PC-3 (cell line): ENCODE measurements around the gene RABGAP1L. TPM values are rescaled to one million over a fixed set of nuclear protein-coding genes. Genes with fewer than 3 reads are reported as not detected.

Experiments
- ATAC-seq: fragments of 200-7000 bp; cut with Tn5 transposase; 2 replicates; pipeline ENCODE4 v1.9.1; 2020; ENCODE audit warnings: mild to moderate bottlenecking, moderate library complexity
- BruUV-seq: library from RNA; stranded (reverse); fragments of 400-500 nt; replicated peaks from 2 replicates; lab custom pipeline; 2021; lab: Mats Ljungman, UMichigan
- CTCF ChIA-PET: fragments of 300-600 bp; sonication (Branson Sonifier 250); formaldehyde crosslinking; loops from one replicate; lab custom pipeline; 2022; ENCODE audit warnings: antibody characterized with exemption; lab: Charles Lee
- POLR2A ChIA-PET: fragments of 300-600 bp; sonication (Branson Sonifier 250); formaldehyde crosslinking; loops from one replicate; lab custom pipeline; 2022; ENCODE audit warnings: antibody characterized with exemption; ENCODE audit not compliant: unreplicated experiment; lab: Charles Lee
- DNase-seq: peaks from one replicate; pipeline ENCODE4 v3.0.0-alpha.2; 2015
- H2AFZ ChIP-seq: fragments of 300-600 bp; sonication (generic); 2 replicates; pipeline ENCODE4 v1.6.0; 2016; ENCODE audit warnings: antibody characterized with exemption, low read length
- H3F3A ChIP-seq: fragments of 300-600 bp; sonication (generic); one replicate; pipeline ENCODE4 v1.6.0; 2017; ENCODE audit warnings: antibody characterized with exemption, low read length, control low read depth, mild to moderate bottlenecking; ENCODE audit not compliant: unreplicated experiment
- H3K27ac ChIP-seq: fragments of 300-600 bp; sonication (generic); 2 replicates; pipeline ENCODE4 v1.5.1; 2016; ENCODE audit warnings: mild to moderate bottlenecking, low read length
- H3K27me3 ChIP-seq: fragments of 300-600 bp; sonication (generic); 2 replicates; pipeline ENCODE4 v1.6.1; 2016; ENCODE audit warnings: low read length, mixed read lengths
- H3K36me3 ChIP-seq: fragments of 300-600 bp; sonication (generic); 2 replicates; pipeline ENCODE4 v1.6.1; 2016; ENCODE audit warnings: low read depth, mixed run types, low read length, mixed read lengths
- H3K4me1 ChIP-seq: fragments of 300-600 bp; sonication (generic); 2 replicates; pipeline ENCODE4 v1.5.1; 2016; ENCODE audit warnings: low read length; ENCODE audit not compliant: insufficient read depth
- H3K4me2 ChIP-seq: fragments of 300-600 bp; sonication (generic); 2 replicates; pipeline ENCODE4 v1.6.0; 2016; ENCODE audit warnings: low read length
- H3K4me3 ChIP-seq: fragments of 300-600 bp; sonication (generic); 2 replicates; pipeline ENCODE4 v1.5.1; 2016; ENCODE audit warnings: mild to moderate bottlenecking, low read length, mixed read lengths
- H3K79me2 ChIP-seq: fragments of 300-600 bp; sonication (generic); 2 replicates; pipeline ENCODE4 v1.6.1; 2017; ENCODE audit warnings: low read length, mixed read lengths
- H3K9ac ChIP-seq: fragments of 300-600 bp; sonication (generic); 2 replicates; pipeline ENCODE4 v1.6.0; 2016; ENCODE audit warnings: mild to moderate bottlenecking, low read length
- H3K9me2 ChIP-seq: fragments of 300-600 bp; sonication (generic); replicated peaks from 2 replicates; pipeline ENCODE4 v1.6.1; 2016; ENCODE audit warnings: mixed run types, low read length, mixed read lengths
- H3K9me3 ChIP-seq: fragments of 300-600 bp; sonication (generic); 2 replicates; pipeline ENCODE4 v1.6.1; 2016; ENCODE audit warnings: low read length, mixed read lengths
- H4K20me1 ChIP-seq: fragments of 300-600 bp; sonication (generic); 2 replicates; pipeline ENCODE4 v1.6.1; 2016; ENCODE audit warnings: low read length, mixed read lengths
- CTCF ChIP-seq: fragments of 300-600 bp; sonication (generic); conservative IDR thresholded peaks from 2 replicates; pipeline ENCODE4 v1.5.1; 2017; ENCODE audit warnings: antibody characterized with exemption, low read depth, mild to moderate bottlenecking, low read length
- EZH2 ChIP-seq: fragments of 300-600 bp; sonication (generic); IDR thresholded peaks from one replicate; pipeline ENCODE4 v1.6.1; 2017; ENCODE audit warnings: antibody characterized with exemption, mild to moderate bottlenecking, low read length; ENCODE audit not compliant: unreplicated experiment
- EZH2phosphoT487 ChIP-seq: fragments of 300-600 bp; sonication (generic); IDR thresholded peaks from 2 replicates; pipeline ENCODE4 v1.6.1; 2018; ENCODE audit warnings: mild to moderate bottlenecking, antibody characterized with exemption, low read length, borderline replicate concordance
- intact Hi-C: fragments of 100-400 bp; cut with micrococcal nuclease; formaldehyde crosslinking; loops from 2 replicates; pipeline ENCODE4 v1.9.0; 2023
- total RNA-seq: library from RNA; depleted of rRNA; stranded (reverse); fragments of >200 nt; gene quantifications from 2 replicates; pipeline ENCODE4 v1.2.3, GENCODE V29; 2014

Gene RABGAP1L
- total RNA-seq, 1 experiment from 2014 or later = 24.4 TPM

DNA sequence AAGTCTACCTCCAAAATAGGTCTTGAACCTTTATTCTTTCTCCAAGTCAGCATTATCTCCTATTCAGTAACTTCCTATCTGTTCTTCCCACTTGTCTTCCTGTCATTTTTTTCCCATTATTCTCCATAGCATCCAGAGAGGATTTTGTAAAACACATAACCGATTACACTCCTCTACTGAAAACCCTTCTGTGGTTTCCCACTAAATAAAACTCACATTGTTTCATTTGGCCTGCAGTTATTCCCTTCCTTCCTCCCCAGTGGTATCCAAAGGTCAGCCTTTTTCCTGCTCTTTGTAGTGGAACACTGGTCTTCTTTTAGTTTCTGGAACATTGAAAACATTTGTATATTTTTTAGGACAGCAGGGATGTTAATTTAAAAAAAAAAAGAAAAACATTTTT lies 554.5 kb downstream of the RABGAP1L start:
- H3K9me3 ChIP-seq = no peaks in the 10 kb centered on the region
- H4K20me1 ChIP-seq = no peaks in the 10 kb centered on the region
- intact Hi-C loops = no loop called here
- ChIA-PET CTCF (no interaction called here), POLR2A (no interaction called here)
- H3K4me3 ChIP-seq = no peak overlapping the region
- H3K27ac ChIP-seq = no peak overlapping the region
- ATAC-seq = no peak
- BruUV-seq = no TSS peak
- no peak overlapping the region for H3K9ac ChIP-seq
- H3F3A ChIP-seq = no peaks in the 10 kb centered on the region
- no peaks in the 10 kb centered on the region for H3K4me1 ChIP-seq
- H3K4me2 ChIP-seq = no peak overlapping the region
- H3K79me2 ChIP-seq = no peaks in the 10 kb centered on the region
- no peak for DNase-seq
- H3K36me3 ChIP-seq = no peaks in the 10 kb centered on the region
- no peaks in the 10 kb centered on the region for H3K9me2 ChIP-seq
- H2AFZ ChIP-seq = no peak overlapping the region
- H3K27me3 ChIP-seq = no peaks in the 10 kb centered on the region
- TF ChIP-seq EZH2 (no peak), EZH2phosphoT487 (no peak)

GRCh38 chr1:174719194-174719593 lies 559.9 kb downstream of the RABGAP1L start:
- Histone ChIP-seq H3K9me2 (no peaks in the 10 kb centered on the region), H3K36me3 (no peaks in the 10 kb centered on the region), H3K4me2 (no peak overlapping the region), H3K4me3 (no peak overlapping the region), H4K20me1 (no peaks in the 10 kb centered on the region), H3K27ac (no peak overlapping the region), H3K27me3 (no peaks in the 10 kb centered on the region), H3K9ac (no peak overlapping the region), H2AFZ (no peak overlapping the region), H3K9me3 (no peaks in the 10 kb centered on the region), H3K4me1 (no peaks in the 10 kb centered on the region), H3K79me2 (no peaks in the 10 kb centered on the region), H3F3A (no peaks in the 10 kb centered on the region)
- ATAC-seq = no peak
- POLR2A ChIA-PET = no interaction called here
- TF ChIP-seq EZH2 = no peak
- TF ChIP-seq CTCF = no peak
- no peak for TF ChIP-seq EZH2phosphoT487
- CTCF ChIA-PET = no interaction called here
- no TSS peak for BruUV-seq
- no peak for DNase-seq
- intact Hi-C loops = no loop called here

GRCh38 chr1:174720618-174721017 lies 561.3 kb downstream of the RABGAP1L start:
- Histone ChIP-seq H3K4me3 (no peak overlapping the region), H2AFZ (no peak overlapping the region), H3K4me1 (no peaks in the 10 kb centered on the region), H3K4me2 (no peak overlapping the region), H3K9ac (no peak overlapping the region), H3K9me3 (no peaks in the 10 kb centered on the region), H3K36me3 (no peaks in the 10 kb centered on the region), H3F3A (no peaks in the 10 kb centered on the region), H3K27ac (no peak overlapping the region), H4K20me1 (no peaks in the 10 kb centered on the region), H3K9me2 (no peaks in the 10 kb centered on the region), H3K27me3 (no peaks in the 10 kb centered on the region), H3K79me2 (no peaks in the 10 kb centered on the region)
- ATAC-seq = no peak
- ChIA-PET CTCF (no interaction called here), POLR2A (no interaction called here)
- BruUV-seq = no TSS peak
- intact Hi-C loops = no loop called here
- no peak for TF ChIP-seq CTCF
- no peak for TF ChIP-seq EZH2
- no peak for TF ChIP-seq EZH2phosphoT487
- DNase-seq = no peak
